Measurements from ENCODE around the gene BANK1.
A peak's percentile ranks its signal among the peaks of the same experiment; 100 is the strongest.

The BANK1 gene

GRCh38 chr4:101825953-101826352 lies 35.4 kb downstream of the BANK1 start:
- TF ChIP-seq POLR2AphosphoS5 (IDR thresholded peaks at IDR 0.05; ENCODE audit: borderline replicate concordance, low read depth, low read length) (no peak), FOXP2 (optimal IDR thresholded peaks at IDR 0.05; ENCODE audit: control extremely low read depth, extremely low read length, insufficient read depth) (no peak), EZH2 (IDR thresholded peaks at IDR 0.05) (no peak)
- Histone ChIP-seq H3K4me3 (no peak overlapping the region), H3K27ac (no peak overlapping the region), H3K9me3 (ENCODE audit: low read depth, low read length) (no peaks in the 10 kb centered on the region), H3K36me3 (ENCODE audit: insufficient read depth, low read length) (no peaks in the 10 kb centered on the region), H3K9ac (ENCODE audit: insufficient read length) (no peak overlapping the region)
- no peak for DNase-seq (ENCODE audit: low read depth, low spot score)

GRCh38 chr4:101831816-101832215 lies 41.3 kb downstream of the BANK1 start:
- Histone ChIP-seq H3K27ac (no peak overlapping the region), H3K9me3 (ENCODE audit: low read depth, low read length) (no peaks in the 10 kb centered on the region), H3K9ac (ENCODE audit: insufficient read length) (no peak overlapping the region), H3K36me3 (ENCODE audit: insufficient read depth, low read length) (no peaks in the 10 kb centered on the region), H3K4me3 (no peak overlapping the region)
- TF ChIP-seq EZH2 (IDR thresholded peaks at IDR 0.05): no peak
- no peak for TF ChIP-seq FOXP2 (optimal IDR thresholded peaks at IDR 0.05; ENCODE audit: control extremely low read depth, extremely low read length, insufficient read depth)
- no peak for TF ChIP-seq POLR2AphosphoS5 (IDR thresholded peaks at IDR 0.05; ENCODE audit: borderline replicate concordance, low read depth, low read length)
- DNase-seq (ENCODE audit: low read depth, low spot score): no peak

- Histone ChIP-seq H3K9me3 (ENCODE audit: low read depth, low read length) (no peaks in the 10 kb centered on the region), H3K4me3 (no peak overlapping the region; the same call in 1 of the 2 replicates), H3K36me3 (ENCODE audit: insufficient read depth, low read length) (no peaks in the 10 kb centered on the region), H3K27ac (no peak overlapping the region), H3K9ac (ENCODE audit: insufficient read length) (no peak overlapping the region)
- DNase-seq (ENCODE audit: low read depth, low spot score): peak; percentile 28
- TF ChIP-seq EZH2 (IDR thresholded peaks at IDR 0.05): no peak
- no peak for TF ChIP-seq FOXP2 (optimal IDR thresholded peaks at IDR 0.05; ENCODE audit: control extremely low read depth, extremely low read length, insufficient read depth)
- no peak for TF ChIP-seq POLR2AphosphoS5 (IDR thresholded peaks at IDR 0.05; ENCODE audit: borderline replicate concordance, low read depth, low read length)
Observed at GRCh38 chr4:101833480-101833879, 43.0 kb downstream of the BANK1 start.

- Histone ChIP-seq H3K36me3 (ENCODE audit: insufficient read depth, low read length) (no peaks in the 10 kb centered on the region), H3K27ac (no peak overlapping the region), H3K9ac (ENCODE audit: insufficient read length) (no peak overlapping the region), H3K9me3 (ENCODE audit: low read depth, low read length) (no peaks in the 10 kb centered on the region), H3K4me3 (no peak overlapping the region)
- TF ChIP-seq EZH2 (IDR thresholded peaks at IDR 0.05) (no peak), FOXP2 (optimal IDR thresholded peaks at IDR 0.05; ENCODE audit: control extremely low read depth, extremely low read length, insufficient read depth) (no peak), POLR2AphosphoS5 (IDR thresholded peaks at IDR 0.05; ENCODE audit: borderline replicate concordance, low read depth, low read length) (no peak)
- no peak for DNase-seq (ENCODE audit: low read depth, low spot score)
Observed at GRCh38 chr4:101835121-101835904, 44.8 kb downstream of the BANK1 start.

- H3K9me3 ChIP-seq (ENCODE audit: low read depth, low read length): no peaks in the 10 kb centered on the region
- DNase-seq (ENCODE audit: low read depth, low spot score): no peak
- TF ChIP-seq FOXP2 (optimal IDR thresholded peaks at IDR 0.05; ENCODE audit: control extremely low read depth, extremely low read length, insufficient read depth) (no peak), EZH2 (IDR thresholded peaks at IDR 0.05) (no peak), POLR2AphosphoS5 (IDR thresholded peaks at IDR 0.05; ENCODE audit: borderline replicate concordance, low read depth, low read length) (no peak)
- H3K4me3 ChIP-seq: no peak overlapping the region
- H3K36me3 ChIP-seq (ENCODE audit: insufficient read depth, low read length): no peaks in the 10 kb centered on the region
- no peak overlapping the region for H3K9ac ChIP-seq (ENCODE audit: insufficient read length)
- no peak overlapping the region for H3K27ac ChIP-seq
Observed at GRCh38 chr4:101843054-101843453, 52.5 kb downstream of the BANK1 start.

GRCh38 chr4:101846550-101846949 lies 56.0 kb downstream of the BANK1 start:
- H3K27ac ChIP-seq: no peak overlapping the region
- no peaks in the 10 kb centered on the region for H3K9me3 ChIP-seq (ENCODE audit: low read depth, low read length)
- H3K36me3 ChIP-seq (ENCODE audit: insufficient read depth, low read length): no peaks in the 10 kb centered on the region
- TF ChIP-seq EZH2 (IDR thresholded peaks at IDR 0.05): no peak
- no peak for TF ChIP-seq POLR2AphosphoS5 (IDR thresholded peaks at IDR 0.05; ENCODE audit: borderline replicate concordance, low read depth, low read length)
- no peak for TF ChIP-seq FOXP2 (optimal IDR thresholded peaks at IDR 0.05; ENCODE audit: control extremely low read depth, extremely low read length, insufficient read depth)
- H3K4me3 ChIP-seq: no peak overlapping the region
- no peak for DNase-seq (ENCODE audit: low read depth, low spot score)
- H3K9ac ChIP-seq (ENCODE audit: insufficient read length): no peak overlapping the region

GRCh38 chr4:101850698-101851097 lies 60.2 kb downstream of the BANK1 start:
- Histone ChIP-seq H3K9me3 (ENCODE audit: low read depth, low read length) (no peaks in the 10 kb centered on the region), H3K36me3 (ENCODE audit: insufficient read depth, low read length) (no peaks in the 10 kb centered on the region), H3K27ac (no peak overlapping the region), H3K4me3 (no peak overlapping the region), H3K9ac (ENCODE audit: insufficient read length) (no peak overlapping the region)
- no peak for DNase-seq (ENCODE audit: low read depth, low spot score)
- TF ChIP-seq FOXP2 (optimal IDR thresholded peaks at IDR 0.05; ENCODE audit: control extremely low read depth, extremely low read length, insufficient read depth) (no peak), EZH2 (IDR thresholded peaks at IDR 0.05) (no peak), POLR2AphosphoS5 (IDR thresholded peaks at IDR 0.05; ENCODE audit: borderline replicate concordance, low read depth, low read length) (no peak)

GRCh38 chr4:101851672-101852071 lies 61.1 kb downstream of the BANK1 start:
- no peak overlapping the region for H3K4me3 ChIP-seq
- no peaks in the 10 kb centered on the region for H3K9me3 ChIP-seq (ENCODE audit: low read depth, low read length)
- DNase-seq (ENCODE audit: low read depth, low spot score): no peak
- H3K9ac ChIP-seq (ENCODE audit: insufficient read length): no peak overlapping the region
- TF ChIP-seq FOXP2 (optimal IDR thresholded peaks at IDR 0.05; ENCODE audit: control extremely low read depth, extremely low read length, insufficient read depth) (no peak), POLR2AphosphoS5 (IDR thresholded peaks at IDR 0.05; ENCODE audit: borderline replicate concordance, low read depth, low read length) (no peak), EZH2 (IDR thresholded peaks at IDR 0.05) (no peak)
- H3K27ac ChIP-seq: no peak overlapping the region
- H3K36me3 ChIP-seq (ENCODE audit: insufficient read depth, low read length): no peaks in the 10 kb centered on the region

Measured in SK-N-MC (cell line).